Activated naive CD8-positive, alpha-beta T cell treated with anti-CD3 and anti-CD28 coated beads, Interleukin-2, amount 50 U/mL, for 24 hours (primary cell): ENCODE data around the gene TEX13B.
"Not testable (repeated sequence)": the region's sequence is repeated elsewhere in the genome, so short reads cannot be mapped to it uniquely, and the experiment has no call there.

Experiments
- ATAC-seq: fragments of 150-1000 bp; cut with Tn5 transposase; one replicate; pipeline ENCODE4 v1.10.0; 2021
- DNase-seq: peaks from one replicate; pipeline ENCODE4 v3.0.0; 2021
- H3K27ac Mint-ChIP-seq: one replicate; pipeline ENCODE4 v1.8.0; 2021; ENCODE audit warnings: mild to moderate bottlenecking, mixed read lengths
- H3K27me3 Mint-ChIP-seq: one replicate; pipeline ENCODE4 v1.8.0; 2021; ENCODE audit warnings: mixed read lengths
- H3K36me3 Mint-ChIP-seq: one replicate; pipeline ENCODE4 v1.8.0; 2021; ENCODE audit warnings: low read depth, mixed read lengths
- H3K4me1 Mint-ChIP-seq: one replicate; pipeline ENCODE4 v1.8.0; 2021; ENCODE audit warnings: mixed read lengths
- H3K4me3 Mint-ChIP-seq: one replicate; pipeline ENCODE4 v1.8.0; 2021; ENCODE audit warnings: mild to moderate bottlenecking, moderate library complexity, mixed read lengths
- H3K9me3 Mint-ChIP-seq: one replicate; pipeline ENCODE4 v1.8.0; 2021; ENCODE audit warnings: mixed read lengths

Gene TEX13B

DNA sequence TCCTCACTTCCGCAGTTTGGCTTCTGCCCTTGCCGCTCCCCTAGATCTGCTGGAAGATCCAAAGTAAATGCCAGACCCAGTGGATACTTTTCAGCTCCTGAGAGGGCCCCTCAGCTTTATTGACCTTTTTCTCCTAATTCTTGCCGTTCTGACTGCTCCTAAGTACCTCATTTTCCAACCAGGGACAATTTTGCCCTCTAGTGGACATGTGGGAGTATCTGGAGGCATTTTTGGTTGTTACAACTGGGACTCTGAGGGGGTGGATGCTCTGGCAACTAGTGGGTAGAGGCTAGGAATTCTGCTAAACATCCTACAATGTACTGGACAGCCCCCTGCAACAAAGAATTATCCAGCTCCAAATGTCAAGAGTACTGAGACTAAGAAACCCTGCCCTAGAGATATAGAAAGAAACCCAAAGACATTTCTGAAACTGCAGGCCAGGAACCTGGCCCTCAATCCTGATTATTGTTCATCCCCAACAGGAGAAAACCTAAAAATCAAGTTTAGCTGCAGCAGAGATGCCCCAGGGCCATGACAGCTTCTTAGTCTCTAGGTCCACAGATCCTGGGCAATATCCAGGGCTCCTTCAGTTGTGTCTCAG lies 3.4 kb downstream of the TEX13B start:
- H3K27me3 Mint-ChIP-seq: no peaks in the 10 kb centered on the region
- no peak overlapping the region for H3K4me3 Mint-ChIP-seq
- H3K36me3 Mint-ChIP-seq: no peaks in the 10 kb centered on the region
- ATAC-seq (no peak), DNase-seq (no peak)
- H3K27ac Mint-ChIP-seq: no peak overlapping the region
- no peaks in the 10 kb centered on the region for H3K9me3 Mint-ChIP-seq
- H3K4me1 Mint-ChIP-seq: no peaks in the 10 kb centered on the region

- no peak overlapping the region for H3K4me3 Mint-ChIP-seq
- DNase-seq (no peak), ATAC-seq (no peak)
- no peaks in the 10 kb centered on the region for H3K4me1 Mint-ChIP-seq
- no peaks in the 10 kb centered on the region for H3K9me3 Mint-ChIP-seq
- no peaks in the 10 kb centered on the region for H3K36me3 Mint-ChIP-seq
- no peaks in the 10 kb centered on the region for H3K27me3 Mint-ChIP-seq
- no peak overlapping the region for H3K27ac Mint-ChIP-seq
Observed at GRCh38 chrX:107978071-107978470, 4.1 kb downstream of the TEX13B start.

GRCh38 chrX:107971636-107972035 lies 10.5 kb downstream of the TEX13B start:
- Mint-ChIP-seq H3K27ac (no peak overlapping the region), H3K4me1 (no peaks in the 10 kb centered on the region), H3K4me3 (no peak overlapping the region), H3K9me3 (no peaks in the 10 kb centered on the region), H3K27me3 (no peaks in the 10 kb centered on the region), H3K36me3 (no peaks in the 10 kb centered on the region)
- ATAC-seq (no peak), DNase-seq (no peak)

DNA sequence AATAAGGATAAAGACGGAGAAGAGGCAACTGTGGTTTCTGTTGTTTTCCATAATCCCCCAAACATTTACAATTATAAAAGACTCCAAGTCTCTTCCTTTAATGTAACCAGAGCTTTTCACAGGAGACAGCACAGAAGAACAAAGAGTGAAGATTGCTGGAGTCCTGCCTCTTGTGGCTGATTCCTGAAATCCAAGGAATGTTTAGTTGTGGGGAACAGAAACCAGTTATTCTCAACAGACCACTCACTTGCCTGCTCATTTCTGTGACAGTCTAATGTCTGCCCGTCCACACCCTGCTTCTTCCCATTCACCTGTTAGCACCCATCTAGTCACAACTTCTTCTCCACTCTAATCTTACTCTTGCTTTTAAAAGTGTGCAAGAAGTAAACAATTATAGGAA lies 12.1 kb downstream of the TEX13B start:
- Mint-ChIP-seq H3K4me1 (no peaks in the 10 kb centered on the region), H3K36me3 (no peaks in the 10 kb centered on the region), H3K27ac (no peak overlapping the region), H3K27me3 (no peaks in the 10 kb centered on the region), H3K9me3 (no peaks in the 10 kb centered on the region), H3K4me3 (no peak overlapping the region)
- ATAC-seq: no peak
- no peak for DNase-seq

- DNase-seq: no peak
- H3K4me3 Mint-ChIP-seq: no peak overlapping the region
Observed at GRCh38 chrX:107968623-107969022, 13.5 kb downstream of the TEX13B start.

GRCh38 chrX:107955337-107955736 lies 26.8 kb downstream of the TEX13B start:
- not testable (repeated sequence) for H3K27ac Mint-ChIP-seq, DNase-seq, H3K4me1 Mint-ChIP-seq, H3K9me3 Mint-ChIP-seq, H3K36me3 Mint-ChIP-seq, H3K4me3 Mint-ChIP-seq, ATAC-seq, H3K27me3 Mint-ChIP-seq

More at GRCh38 chrX:107968623-107969022, 13.5 kb downstream of the TEX13B start:
- no peak for ATAC-seq
- Mint-ChIP-seq H3K27ac (no peak overlapping the region), H3K4me1 (no peaks in the 10 kb centered on the region), H3K36me3 (no peaks in the 10 kb centered on the region), H3K27me3 (no peaks in the 10 kb centered on the region), H3K9me3 (no peaks in the 10 kb centered on the region)

GRCh38 chrX:107940095-107940494 lies 42.1 kb downstream of the TEX13B start:
- H3K27me3 Mint-ChIP-seq: peaks cover 9% of the 10 kb centered on the region
- H3K9me3 Mint-ChIP-seq: no peaks in the 10 kb centered on the region
- no peak for ATAC-seq
- no peaks in the 10 kb centered on the region for H3K4me1 Mint-ChIP-seq
- H3K27ac Mint-ChIP-seq: no peak overlapping the region
- no peak for DNase-seq
- no peak overlapping the region for H3K4me3 Mint-ChIP-seq
- H3K36me3 Mint-ChIP-seq: no peaks in the 10 kb centered on the region

DNA sequence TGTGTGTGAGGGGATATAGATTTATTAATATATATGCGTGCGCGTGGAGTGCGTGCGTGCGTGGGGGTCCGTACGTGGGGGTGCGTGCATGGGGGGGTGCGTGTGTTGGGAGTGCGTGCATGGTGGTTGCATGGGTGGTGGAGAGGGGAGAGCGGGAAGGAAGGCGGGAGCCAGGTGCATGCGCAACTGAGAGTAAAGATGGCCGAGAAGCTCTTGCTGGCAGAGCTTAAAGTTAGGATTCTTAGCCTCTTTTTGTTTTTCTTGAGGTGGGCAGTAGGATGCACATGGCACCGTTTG lies 45.8 kb downstream of the TEX13B start:
- Mint-ChIP-seq H3K4me1 (no peaks in the 10 kb centered on the region), H3K9me3 (no peaks in the 10 kb centered on the region), H3K27me3 (peaks cover 9% of the 10 kb centered on the region), H3K36me3 (no peaks in the 10 kb centered on the region), H3K27ac (no peak overlapping the region), H3K4me3 (peak overlapping the region; percentile 59)
- ATAC-seq (no peak), DNase-seq (no peak)

- no peaks in the 10 kb centered on the region for H3K9me3 Mint-ChIP-seq
- H3K27ac Mint-ChIP-seq: no peak overlapping the region
- H3K27me3 Mint-ChIP-seq: peaks cover 9% of the 10 kb centered on the region
- no peaks in the 10 kb centered on the region for H3K36me3 Mint-ChIP-seq
- ATAC-seq (no peak), DNase-seq (no peak)
- peak overlapping the region; percentile 59 for H3K4me3 Mint-ChIP-seq
- no peaks in the 10 kb centered on the region for H3K4me1 Mint-ChIP-seq
Observed at GRCh38 chrX:107935664-107936433, 46.3 kb downstream of the TEX13B start.

GRCh38 chrX:107935200-107935599 lies 47.0 kb downstream of the TEX13B start:
- H3K9me3 Mint-ChIP-seq: no peaks in the 10 kb centered on the region
- no peaks in the 10 kb centered on the region for H3K36me3 Mint-ChIP-seq
- H3K27me3 Mint-ChIP-seq: peaks cover 9% of the 10 kb centered on the region
- no peak overlapping the region for H3K27ac Mint-ChIP-seq
- peak overlapping the region; percentile 59 for H3K4me3 Mint-ChIP-seq
- ATAC-seq (no peak), DNase-seq (no peak)
- no peaks in the 10 kb centered on the region for H3K4me1 Mint-ChIP-seq

DNA sequence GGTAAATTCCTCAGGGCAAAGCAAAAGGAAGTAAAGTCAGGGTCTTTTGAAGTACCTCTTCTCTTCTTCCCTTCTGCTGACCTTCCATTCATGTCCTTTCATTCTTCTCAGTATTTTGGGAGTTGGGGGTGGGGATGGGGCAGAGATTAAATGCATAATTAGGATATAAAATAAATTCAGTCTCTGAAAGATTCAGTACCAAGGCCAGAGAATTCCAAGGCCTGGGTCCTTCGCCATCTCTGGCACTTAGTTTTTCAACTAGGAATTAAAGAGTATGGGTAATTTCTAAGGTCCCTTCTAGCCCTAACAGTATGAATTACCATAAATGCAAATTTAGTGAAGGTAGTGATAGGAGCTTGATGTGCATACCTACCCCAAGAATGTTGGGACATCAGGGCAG lies 47.9 kb downstream of the TEX13B start:
- no peaks in the 10 kb centered on the region for H3K36me3 Mint-ChIP-seq
- H3K4me1 Mint-ChIP-seq: no peaks in the 10 kb centered on the region

More for the DNA sequence above, 47.9 kb downstream of the TEX13B start:
- Mint-ChIP-seq H3K27ac (no peak overlapping the region), H3K9me3 (no peaks in the 10 kb centered on the region), H3K4me3 (no peak overlapping the region), H3K27me3 (peaks cover 9% of the 10 kb centered on the region)
- no peak for DNase-seq
- no peak for ATAC-seq
